Measurements from ENCODE around the gene UNC5CL.

- TF ChIP-seq, protein P1, sequence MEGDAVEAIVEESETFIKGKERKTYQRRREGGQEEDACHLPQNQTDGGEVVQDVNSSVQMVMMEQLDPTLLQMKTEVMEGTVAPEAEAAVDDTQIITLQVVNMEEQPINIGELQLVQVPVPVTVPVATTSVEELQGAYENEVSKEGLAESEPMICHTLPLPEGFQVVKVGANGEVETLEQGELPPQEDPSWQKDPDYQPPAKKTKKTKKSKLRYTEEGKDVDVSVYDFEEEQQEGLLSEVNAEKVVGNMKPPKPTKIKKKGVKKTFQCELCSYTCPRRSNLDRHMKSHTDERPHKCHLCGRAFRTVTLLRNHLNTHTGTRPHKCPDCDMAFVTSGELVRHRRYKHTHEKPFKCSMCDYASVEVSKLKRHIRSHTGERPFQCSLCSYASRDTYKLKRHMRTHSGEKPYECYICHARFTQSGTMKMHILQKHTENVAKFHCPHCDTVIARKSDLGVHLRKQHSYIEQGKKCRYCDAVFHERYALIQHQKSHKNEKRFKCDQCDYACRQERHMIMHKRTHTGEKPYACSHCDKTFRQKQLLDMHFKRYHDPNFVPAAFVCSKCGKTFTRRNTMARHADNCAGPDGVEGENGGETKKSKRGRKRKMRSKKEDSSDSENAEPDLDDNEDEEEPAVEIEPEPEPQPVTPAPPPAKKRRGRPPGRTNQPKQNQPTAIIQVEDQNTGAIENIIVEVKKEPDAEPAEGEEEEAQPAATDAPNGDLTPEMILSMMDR (conservative IDR thresholded peaks at IDR 0.05; ENCODE audit: low read length) = no peak
- no peak for TF ChIP-seq EZH2phosphoT487 (IDR thresholded peaks at IDR 0.05; ENCODE audit: borderline replicate concordance)
These were observed 9.0 kb upstream of the UNC5CL start for GRCh38 chr6:41047745-41048732.
